ENCODE measurements around the gene ANKH. TPM values are rescaled to one million over a fixed set of nuclear protein-coding genes. Genes with fewer than 3 reads are reported as not detected.

ANKH gene
- total RNA-seq, 1 experiment from 2014 or later: 53.2 TPM

- no peaks in the 10 kb centered on the region for H3K9me3 Mint-ChIP-seq (ENCODE audit: low read depth, unreplicated experiment)
- no peak overlapping the region for H3K27ac Mint-ChIP-seq (ENCODE audit: unreplicated experiment)
- CTCF ChIA-PET: interaction anchor here (0.6 kb wide), 1 partner anchor 93 kb away, joined by 3 read pairs; no protein-coding TSS in a partner anchor
- no peaks in the 10 kb centered on the region for H3K27me3 Mint-ChIP-seq (ENCODE audit: unreplicated experiment)
- no peak for DNase-seq
- no peaks in the 10 kb centered on the region for H3K4me1 Mint-ChIP-seq (ENCODE audit: low read depth, unreplicated experiment)
- no peak overlapping the region for H3K4me3 Mint-ChIP-seq (ENCODE audit: low read depth, unreplicated experiment)
- intact Hi-C loops (cut with micrococcal nuclease; ENCODE audit: unreplicated experiment): no loop called here
- BruUV-seq (replicated peaks): no TSS peak
- TF ChIP-seq CTCF (IDR thresholded peaks at IDR 0.05; ENCODE audit: unreplicated experiment): no peak
- no peaks in the 10 kb centered on the region for H3K36me3 Mint-ChIP-seq (ENCODE audit: insufficient read depth, unreplicated experiment)
Measured at GRCh38 chr5:14756478-14756877, 115.1 kb downstream of the ANKH start.

GRCh38 chr5:14753947-14754346 lies 117.6 kb downstream of the ANKH start:
- no peak for TF ChIP-seq CTCF (IDR thresholded peaks at IDR 0.05; ENCODE audit: unreplicated experiment)
- Mint-ChIP-seq H3K27me3 (ENCODE audit: unreplicated experiment) (no peaks in the 10 kb centered on the region), H3K4me1 (ENCODE audit: low read depth, unreplicated experiment) (no peaks in the 10 kb centered on the region), H3K4me3 (ENCODE audit: low read depth, unreplicated experiment) (no peak overlapping the region), H3K36me3 (ENCODE audit: insufficient read depth, unreplicated experiment) (no peaks in the 10 kb centered on the region), H3K9me3 (ENCODE audit: low read depth, unreplicated experiment) (no peaks in the 10 kb centered on the region), H3K27ac (ENCODE audit: unreplicated experiment) (no peak overlapping the region)
- BruUV-seq (replicated peaks): no TSS peak
- intact Hi-C loops (cut with micrococcal nuclease; ENCODE audit: unreplicated experiment): no loop called here
- no peak for DNase-seq
- CTCF ChIA-PET: no interaction called here

GRCh38 chr5:14753292-14753691 lies 118.3 kb downstream of the ANKH start:
- Mint-ChIP-seq H3K9me3 (ENCODE audit: low read depth, unreplicated experiment) (no peaks in the 10 kb centered on the region), H3K36me3 (ENCODE audit: insufficient read depth, unreplicated experiment) (no peaks in the 10 kb centered on the region), H3K4me1 (ENCODE audit: low read depth, unreplicated experiment) (no peaks in the 10 kb centered on the region), H3K27me3 (ENCODE audit: unreplicated experiment) (no peaks in the 10 kb centered on the region), H3K4me3 (ENCODE audit: low read depth, unreplicated experiment) (no peak overlapping the region), H3K27ac (ENCODE audit: unreplicated experiment) (no peak overlapping the region)
- no peak for TF ChIP-seq CTCF (IDR thresholded peaks at IDR 0.05; ENCODE audit: unreplicated experiment)
- CTCF ChIA-PET: no interaction called here
- intact Hi-C loops (cut with micrococcal nuclease; ENCODE audit: unreplicated experiment): no loop called here
- no peak for DNase-seq
- no TSS peak for BruUV-seq (replicated peaks)

GRCh38 chr5:14752497-14753071 lies 119.0 kb downstream of the ANKH start:
- Mint-ChIP-seq H3K9me3 (ENCODE audit: low read depth, unreplicated experiment) (no peaks in the 10 kb centered on the region), H3K27me3 (ENCODE audit: unreplicated experiment) (no peaks in the 10 kb centered on the region), H3K4me1 (ENCODE audit: low read depth, unreplicated experiment) (no peaks in the 10 kb centered on the region), H3K27ac (ENCODE audit: unreplicated experiment) (no peak overlapping the region), H3K36me3 (ENCODE audit: insufficient read depth, unreplicated experiment) (no peaks in the 10 kb centered on the region), H3K4me3 (ENCODE audit: low read depth, unreplicated experiment) (no peak overlapping the region)
- no peak for DNase-seq
- BruUV-seq (replicated peaks): no TSS peak
- intact Hi-C loops (cut with micrococcal nuclease; ENCODE audit: unreplicated experiment): no loop called here
- no peak for TF ChIP-seq CTCF (IDR thresholded peaks at IDR 0.05; ENCODE audit: unreplicated experiment)
- CTCF ChIA-PET: no interaction called here
